NOMO-1 (cell line): ENCODE data around the gene PLEKHG4B.

Experiments used
- DNase-seq, 2 experiments: peaks; one replicate each; lab custom pipeline; 2025; ENCODE audit not compliant: unreplicated experiment in 2 of 2; lab: John Stamatoyannopoulos, UW

The PLEKHG4B gene

GRCh38 chr5:167982-168660 lies 76.2 kb downstream of the PLEKHG4B start:
- no peak for DNase-seq

GRCh38 chr5:169071-169727 lies 77.2 kb downstream of the PLEKHG4B start:
- no peak for DNase-seq

- no peak for DNase-seq
Observed at GRCh38 chr5:169728-170094, 77.7 kb downstream of the PLEKHG4B start.

GRCh38 chr5:170971-171800 lies 79.2 kb downstream of the PLEKHG4B start:
- no peak for DNase-seq

- no peak for DNase-seq
Observed at GRCh38 chr5:171801-172331, 79.9 kb downstream of the PLEKHG4B start.

DNA sequence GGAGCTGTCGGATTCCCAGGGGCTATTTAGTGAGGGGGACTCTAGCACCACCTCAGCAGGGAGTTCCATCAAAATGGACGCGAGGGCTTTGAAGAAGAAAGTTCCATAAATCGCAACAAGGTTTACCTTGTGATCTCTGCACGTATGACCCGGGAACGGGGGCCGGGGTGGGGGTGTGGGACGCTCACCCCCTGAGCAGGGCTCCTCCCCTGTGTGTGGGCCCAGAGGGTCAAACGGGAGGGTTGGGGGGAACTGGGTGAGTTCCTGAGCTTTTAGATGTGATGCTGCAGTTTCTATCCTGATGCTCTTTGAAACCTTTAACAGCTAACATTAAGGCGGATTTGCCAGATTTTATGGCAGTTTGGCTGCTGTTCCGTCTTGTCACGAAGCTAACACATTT lies 80.5 kb downstream of the PLEKHG4B start:
- no peak for DNase-seq

DNA sequence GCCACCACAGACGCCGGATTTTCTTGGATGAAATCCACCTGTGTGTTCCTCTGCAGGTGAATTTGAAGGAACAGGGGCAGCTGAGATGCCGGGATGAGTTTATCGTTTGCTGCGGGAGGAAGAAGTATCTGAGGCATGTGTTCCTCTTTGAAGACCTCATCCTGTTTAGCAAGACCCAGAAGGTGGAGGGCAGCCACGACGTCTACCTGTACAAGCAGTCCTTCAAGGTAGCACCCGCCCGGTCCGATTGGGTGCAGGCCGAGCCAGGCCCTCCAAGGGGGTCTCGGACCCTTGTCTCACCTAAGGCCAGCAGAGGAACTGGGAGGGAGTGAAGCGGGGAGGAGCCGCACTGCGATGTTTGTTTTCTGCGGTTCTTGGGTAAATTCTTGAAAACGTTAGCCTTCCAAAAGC lies 80.9 kb downstream of the PLEKHG4B start:
- no peak for DNase-seq

- DNase-seq, result no peak
Observed at GRCh38 chr5:173392-174290, 81.7 kb downstream of the PLEKHG4B start.

DNA sequence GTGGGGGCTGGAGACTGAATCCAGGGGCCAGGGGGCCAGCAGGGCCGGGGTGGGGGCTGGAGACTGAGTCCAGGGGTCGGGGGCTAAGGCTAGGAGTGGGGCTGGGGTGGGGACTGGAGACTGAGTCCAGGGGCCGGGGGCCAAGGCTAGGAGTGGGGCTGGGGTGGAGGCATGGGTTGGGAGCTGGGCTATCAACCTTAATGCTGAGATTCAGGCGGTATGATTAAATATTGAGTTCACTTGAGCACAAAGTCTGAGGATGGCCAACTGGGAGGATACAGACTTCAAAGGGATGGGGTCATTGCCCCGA lies 82.3 kb downstream of the PLEKHG4B start:
- DNase-seq, result no peak

GRCh38 chr5:174876-175465 lies 83.0 kb downstream of the PLEKHG4B start:
- DNase-seq, result no peak

- no peak for DNase-seq
Observed at GRCh38 chr5:176296-176823, 84.4 kb downstream of the PLEKHG4B start.

- no peak for DNase-seq
Observed at GRCh38 chr5:178110-178509, 86.1 kb downstream of the PLEKHG4B start.

DNA sequence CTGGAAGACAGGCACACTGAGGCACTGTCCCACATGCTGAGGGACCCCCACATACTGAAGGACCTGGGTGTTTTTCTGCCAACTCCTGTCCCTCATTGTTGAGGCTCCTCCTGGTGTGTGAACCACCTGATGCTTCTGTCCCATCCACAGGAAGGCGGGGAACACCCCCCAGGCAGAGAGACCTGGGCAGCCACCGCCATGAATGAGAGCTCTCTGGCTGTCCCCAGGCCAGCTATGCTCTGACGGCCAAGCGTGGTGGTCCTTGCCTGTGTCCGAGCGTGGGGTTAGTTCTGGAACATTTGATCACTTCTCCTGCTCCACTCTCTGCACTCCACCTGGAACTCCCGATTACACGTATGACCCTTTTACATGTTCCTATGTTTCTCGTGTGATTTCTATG lies 87.4 kb downstream of the PLEKHG4B start:
- DNase-seq, result no peak

DNA sequence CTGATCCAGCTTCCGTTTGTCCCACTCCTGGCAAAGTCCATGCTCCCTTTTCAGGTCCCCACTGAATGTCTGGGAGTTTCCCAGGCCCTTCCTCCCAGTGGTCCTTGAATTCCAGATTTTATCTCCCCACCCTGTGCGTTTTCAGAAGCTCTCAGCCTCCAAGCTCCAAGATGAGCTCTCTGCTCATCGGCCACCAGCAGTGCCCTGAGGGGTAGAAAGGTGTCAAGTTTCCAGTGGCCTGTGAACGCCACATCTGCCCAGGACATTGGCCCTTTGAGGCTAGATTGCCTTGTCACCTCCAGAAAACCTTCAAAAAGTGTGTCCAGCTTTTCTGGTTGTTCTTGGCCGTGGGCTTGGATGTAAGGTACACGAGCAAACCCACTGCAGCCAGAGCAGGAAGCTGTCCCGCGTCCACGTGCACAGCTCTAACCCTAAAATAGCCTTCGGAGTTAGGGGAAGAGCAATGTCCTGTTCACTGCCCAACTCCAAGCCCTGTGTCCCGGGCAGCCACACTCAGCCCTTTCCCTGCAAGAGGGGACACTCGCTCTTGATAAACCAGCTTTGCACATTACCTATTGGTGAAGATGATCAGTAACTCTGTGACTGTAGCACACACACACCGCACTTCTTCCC lies 88.4 kb downstream of the PLEKHG4B start:
- no peak for DNase-seq

DNA sequence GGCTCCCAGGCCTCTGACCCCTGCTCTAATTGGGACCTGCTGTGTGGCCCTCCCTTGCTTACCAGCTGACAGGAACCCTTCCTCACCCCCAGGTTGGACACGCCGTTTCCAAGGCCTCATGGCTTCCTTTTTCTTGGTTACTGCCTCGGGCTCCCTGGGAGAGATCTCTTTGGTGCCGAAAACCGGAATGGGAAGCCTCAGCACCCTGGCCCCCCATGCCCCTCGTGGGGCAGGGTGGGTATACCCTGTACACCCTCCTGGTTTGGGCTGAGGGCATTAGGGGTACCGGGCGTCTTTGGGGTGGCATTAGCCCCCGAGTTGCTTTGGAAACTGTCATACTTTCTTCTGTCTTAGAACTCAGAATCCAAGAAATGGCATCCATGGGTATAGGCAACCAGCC lies 89.2 kb downstream of the PLEKHG4B start:
- DNase-seq, result no peak

GRCh38 chr5:181566-181965 lies 89.6 kb downstream of the PLEKHG4B start:
- DNase-seq, result no peak

DNA sequence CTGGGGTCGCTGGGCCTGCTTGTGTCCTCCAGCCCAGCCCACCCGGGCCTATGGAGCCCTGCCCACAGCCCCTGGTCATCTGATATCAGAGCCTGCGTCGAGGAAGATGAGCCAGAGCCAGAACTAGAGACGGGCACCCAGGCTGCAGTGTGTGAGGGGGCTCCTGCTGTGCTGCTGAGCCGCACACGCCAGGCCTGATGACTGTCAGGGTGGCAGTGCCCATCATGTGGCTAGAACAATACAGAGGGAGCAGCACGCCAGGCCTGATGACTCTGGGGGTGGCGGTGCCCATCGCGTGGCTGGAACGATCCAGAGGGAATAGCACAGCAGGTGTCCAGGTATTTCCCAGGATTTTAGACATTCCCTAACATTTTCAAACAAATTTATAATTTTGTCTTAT lies 90.2 kb downstream of the PLEKHG4B start:
- no peak for DNase-seq

DNA sequence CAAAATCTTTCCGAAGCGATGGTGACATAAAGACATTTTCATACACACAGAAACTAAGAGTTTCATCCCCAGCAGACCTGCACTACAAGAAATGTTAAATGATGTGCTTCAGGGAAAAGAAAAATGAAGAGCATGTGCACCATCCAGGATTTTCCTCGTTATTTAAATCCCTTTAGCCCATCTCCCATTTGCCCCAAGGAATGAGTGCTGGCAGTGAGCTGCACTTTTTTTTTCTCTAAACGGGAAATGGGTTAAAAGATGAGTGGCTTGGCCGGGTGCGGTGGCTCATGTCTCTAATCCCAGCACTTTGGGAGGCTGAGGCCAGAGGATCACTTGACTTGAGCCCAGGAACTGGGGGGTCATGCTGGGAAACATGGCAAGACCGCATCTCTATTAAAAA lies 92.5 kb downstream of the PLEKHG4B start:
- DNase-seq, result no peak
